Smooth muscle cell (in vitro differentiated cells): ENCODE data around the gene FOXK1. TPM values are rescaled to one million over a fixed set of nuclear protein-coding genes. Genes with fewer than 3 reads are reported as not detected.

Experiments used
- DNase-seq: peaks from one replicate; lab custom pipeline; 2025; ENCODE audit not compliant: unreplicated experiment; lab: John Stamatoyannopoulos, UW
- H2AFZ ChIP-seq: fragments of 200-600 bp; sonication (generic); 2 replicates; pipeline ENCODE4 v1.6.0; 2016; ENCODE audit warnings: antibody characterized with exemption, low read depth, mild to moderate bottlenecking
- H3F3A ChIP-seq: fragments of 200-600 bp; sonication (generic); 2 replicates; pipeline ENCODE4 v1.6.0; 2017; ENCODE audit warnings: antibody characterized with exemption, low read depth
- H3K27ac ChIP-seq: fragments of 200-600 bp; sonication (generic); 2 replicates; pipeline ENCODE4 v1.5.1; 2016; ENCODE audit warnings: low read depth, mild to moderate bottlenecking
- H3K27me3 ChIP-seq: fragments of 200-600 bp; sonication (generic); 2 replicates; pipeline ENCODE4 v1.6.1; 2016; ENCODE audit warnings: low read depth, mild to moderate bottlenecking
- H3K36me3 ChIP-seq: fragments of 200-600 bp; sonication (generic); 2 replicates; pipeline ENCODE4 v1.5.1; 2016; ENCODE audit warnings: low read depth
- H3K4me1 ChIP-seq: fragments of 200-600 bp; sonication (generic); 2 replicates; pipeline ENCODE4 v1.5.1; 2016; ENCODE audit warnings: low read depth
- H3K4me2 ChIP-seq: fragments of 200-600 bp; sonication (generic); 2 replicates; pipeline ENCODE4 v1.6.0; 2016; ENCODE audit warnings: mild to moderate bottlenecking
- H3K4me3 ChIP-seq: fragments of 200-600 bp; sonication (generic); 2 replicates; pipeline ENCODE4 v1.5.1; 2016; ENCODE audit warnings: mild to moderate bottlenecking
- H3K79me2 ChIP-seq: fragments of 200-600 bp; sonication (generic); 2 replicates; pipeline ENCODE4 v1.6.0; 2016; ENCODE audit warnings: low read depth, mild to moderate bottlenecking
- H3K9ac ChIP-seq: fragments of 200-600 bp; sonication (generic); 2 replicates; pipeline ENCODE4 v1.6.0; 2016; ENCODE audit warnings: low read depth
- H3K9me3 ChIP-seq: fragments of 200-600 bp; sonication (generic); replicated peaks from 2 replicates; pipeline ENCODE4 v1.5.1; 2016; ENCODE audit warnings: low read depth
- H4K20me1 ChIP-seq: fragments of 200-600 bp; sonication (generic); 2 replicates; pipeline ENCODE4 v1.6.0; 2016; ENCODE audit warnings: low read depth
- WGBS: methylation state at CpG from one replicate; pipeline ENCODE4 v1.1.7; 2016; ENCODE audit warnings: low lambda C conversion rate; 5-methylcytosine and 5-hydroxymethylcytosine counted together
- polyA plus RNA-seq: library from polyadenylated mRNA; unstranded; fragments of >200 nt; fragmentation: Nextera tagmentation; extraction: Ambion mirVana; gene quantifications from 2 replicates; pipeline ENCODE4 v1.2.1, GENCODE V29; 2016
- total RNA-seq: library from RNA; depleted of rRNA; stranded (reverse); fragments of >200 nt; gene quantifications from 2 replicates; pipeline ENCODE4 v1.2.3, GENCODE V29; 2014
- TF ChIP-seq, protein P1 (sequence below): fragments of 200-600 bp; sonication (generic); IDR thresholded peaks from 2 replicates; pipeline ENCODE4 v1.5.1; 2017; ENCODE audit warnings: borderline replicate concordance, mild to moderate bottlenecking, antibody characterized with exemption; ENCODE audit not compliant: insufficient read depth, poor library complexity, severe bottlenecking

FOXK1 gene
- total and polyA plus RNA-seq, 2 experiments from 2014 or later = 6.0 to 11.6 TPM

DNA sequence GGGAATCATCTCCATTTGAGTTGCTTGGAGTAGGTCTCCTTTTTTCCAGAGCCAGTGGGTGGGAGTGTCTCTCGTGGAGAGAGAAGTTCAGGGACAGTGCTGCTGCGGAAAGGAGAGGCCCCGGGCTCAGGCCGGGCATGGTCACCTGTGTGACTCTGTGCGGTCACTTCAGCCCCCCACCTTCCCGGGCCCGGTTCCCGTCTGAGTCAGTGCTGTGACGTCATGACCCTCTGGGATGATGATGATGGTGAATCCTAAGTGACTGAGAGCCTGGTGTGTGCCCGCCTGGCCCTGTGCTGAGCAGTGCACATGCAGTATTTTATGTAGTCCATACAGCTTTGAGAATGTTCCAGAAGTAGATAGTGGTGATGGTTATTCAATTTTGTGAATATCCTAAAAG is 60.8 kb downstream of the FOXK1 start:
- DNase-seq = no peak
- no peaks in the 10 kb centered on the region for H4K20me1 ChIP-seq
- peaks cover 40% of the 10 kb centered on the region for H3K4me1 ChIP-seq
- no peaks in the 10 kb centered on the region for H3K9me3 ChIP-seq
- H3K9ac ChIP-seq = no peak overlapping the region
- peaks cover 45% of the 10 kb centered on the region for H3K79me2 ChIP-seq
- H3K4me2 ChIP-seq = no peak overlapping the region
- H3F3A ChIP-seq = peaks cover 35% of the 10 kb centered on the region
- no peak overlapping the region for H3K27ac ChIP-seq
- TF ChIP-seq, protein P1, sequence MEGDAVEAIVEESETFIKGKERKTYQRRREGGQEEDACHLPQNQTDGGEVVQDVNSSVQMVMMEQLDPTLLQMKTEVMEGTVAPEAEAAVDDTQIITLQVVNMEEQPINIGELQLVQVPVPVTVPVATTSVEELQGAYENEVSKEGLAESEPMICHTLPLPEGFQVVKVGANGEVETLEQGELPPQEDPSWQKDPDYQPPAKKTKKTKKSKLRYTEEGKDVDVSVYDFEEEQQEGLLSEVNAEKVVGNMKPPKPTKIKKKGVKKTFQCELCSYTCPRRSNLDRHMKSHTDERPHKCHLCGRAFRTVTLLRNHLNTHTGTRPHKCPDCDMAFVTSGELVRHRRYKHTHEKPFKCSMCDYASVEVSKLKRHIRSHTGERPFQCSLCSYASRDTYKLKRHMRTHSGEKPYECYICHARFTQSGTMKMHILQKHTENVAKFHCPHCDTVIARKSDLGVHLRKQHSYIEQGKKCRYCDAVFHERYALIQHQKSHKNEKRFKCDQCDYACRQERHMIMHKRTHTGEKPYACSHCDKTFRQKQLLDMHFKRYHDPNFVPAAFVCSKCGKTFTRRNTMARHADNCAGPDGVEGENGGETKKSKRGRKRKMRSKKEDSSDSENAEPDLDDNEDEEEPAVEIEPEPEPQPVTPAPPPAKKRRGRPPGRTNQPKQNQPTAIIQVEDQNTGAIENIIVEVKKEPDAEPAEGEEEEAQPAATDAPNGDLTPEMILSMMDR = no peak
- no peak overlapping the region for H2AFZ ChIP-seq
- no peak overlapping the region for H3K4me3 ChIP-seq
- H3K36me3 ChIP-seq = no peaks in the 10 kb centered on the region
- H3K27me3 ChIP-seq = no peaks in the 10 kb centered on the region
- 93% methylated on average over 10 of the region's 10 CpGs for WGBS

DNA sequence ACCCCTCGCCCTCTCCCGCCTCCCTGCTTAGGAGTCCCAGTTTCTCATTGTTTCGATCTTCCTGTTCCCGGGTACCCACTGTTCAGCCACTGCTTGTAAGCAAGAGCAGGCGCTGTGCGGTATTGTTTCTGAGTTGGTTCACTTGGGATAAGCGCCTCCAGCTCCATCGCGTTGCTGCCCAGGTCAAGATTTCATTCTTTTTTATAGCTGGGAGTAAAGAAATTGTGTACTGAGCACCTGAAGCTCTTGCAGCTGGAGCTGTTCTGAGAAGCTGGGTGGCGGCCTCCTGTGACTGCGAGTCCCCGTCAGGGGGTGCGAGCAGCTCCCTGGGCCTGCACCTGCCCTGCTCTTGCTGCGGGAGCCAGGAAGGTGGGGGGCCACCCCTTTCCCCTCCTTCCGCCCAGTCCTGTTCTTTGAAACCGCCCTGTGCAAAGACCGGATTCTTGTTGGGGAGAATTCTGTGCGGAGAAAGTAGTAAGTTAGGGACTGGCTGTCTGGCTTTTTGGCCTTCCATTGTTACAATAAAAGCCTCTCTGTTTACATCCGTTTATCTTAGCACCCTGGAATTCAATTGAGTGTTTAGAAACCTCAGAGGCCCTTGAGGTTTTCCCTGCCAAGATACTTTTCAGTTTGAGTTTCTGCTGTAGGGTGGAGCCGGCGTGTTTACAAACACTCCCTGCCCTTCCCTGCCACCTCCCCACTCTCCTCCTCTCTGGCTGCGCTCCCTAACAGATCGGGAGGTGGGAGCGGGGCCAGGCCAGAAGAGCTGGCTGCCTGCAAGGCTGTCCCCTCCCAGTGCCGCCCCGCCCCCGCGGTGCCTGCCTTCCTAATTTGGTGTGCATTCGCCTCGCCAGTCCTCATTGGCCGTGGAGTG is 62.5 kb downstream of the FOXK1 start:
- H3K4me3 ChIP-seq = peak overlapping the region; percentile 51
- no peaks in the 10 kb centered on the region for H3K9me3 ChIP-seq
- no peaks in the 10 kb centered on the region for H3K36me3 ChIP-seq
- TF ChIP-seq, protein P1 = no peak
- peak overlapping the region; percentile 85 for H3K4me2 ChIP-seq
- no peak overlapping the region for H2AFZ ChIP-seq
- peak overlapping the region; percentile 92 for H3K9ac ChIP-seq
- peaks cover 25% of the 10 kb centered on the region for H3K4me1 ChIP-seq
- WGBS = 34% methylated on average over 23 of the region's 31 CpGs
- H4K20me1 ChIP-seq = no peaks in the 10 kb centered on the region
- peaks cover 24% of the 10 kb centered on the region for H3F3A ChIP-seq
- peak overlapping the region; percentile 99 for H3K27ac ChIP-seq
- peak; percentile 95 for DNase-seq
- H3K79me2 ChIP-seq = peaks cover 52% of the 10 kb centered on the region
- H3K27me3 ChIP-seq = no peaks in the 10 kb centered on the region

DNA sequence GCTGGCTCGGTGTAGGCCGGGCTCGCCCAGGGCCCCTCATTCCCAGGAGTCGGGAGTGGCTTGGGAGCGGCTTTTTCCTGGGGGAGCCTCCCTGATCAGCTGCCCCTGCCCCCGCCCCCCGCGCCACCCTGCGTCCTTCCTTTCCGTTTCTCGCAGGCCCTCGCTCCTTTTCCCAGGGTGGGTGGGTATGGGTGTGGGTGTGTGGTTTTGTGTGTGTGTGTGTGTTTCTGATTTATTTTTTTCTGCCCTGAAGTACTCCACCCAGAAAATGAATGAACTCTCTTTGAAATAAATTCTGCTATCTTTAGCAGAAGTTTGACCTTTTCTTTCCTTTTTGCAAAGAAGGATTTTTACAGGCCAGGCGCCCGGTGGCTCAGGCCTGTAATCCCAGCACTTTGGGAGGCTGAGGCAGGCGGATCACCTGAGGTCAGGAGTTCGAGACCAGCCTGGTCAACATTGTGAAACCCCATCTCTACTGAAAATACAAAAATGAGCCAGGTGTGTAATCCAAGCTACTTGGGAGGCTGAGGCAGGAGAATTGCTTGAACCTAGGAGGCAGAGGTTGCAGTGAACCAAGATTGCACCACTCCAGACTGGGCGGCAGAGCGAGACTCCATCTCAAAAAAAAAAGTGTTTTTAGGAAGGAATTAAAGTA is 63.3 kb downstream of the FOXK1 start:
- TF ChIP-seq, protein P1 = no peak

More for the DNA sequence above, 63.3 kb downstream of the FOXK1 start:
- Histone ChIP-seq H3K27ac (peak overlapping the region; percentile 99), H2AFZ (no peak overlapping the region), H3K79me2 (peaks cover 57% of the 10 kb centered on the region), H3K9ac (peak overlapping the region; percentile 92), H3F3A (peaks cover 24% of the 10 kb centered on the region), H3K36me3 (no peaks in the 10 kb centered on the region), H3K4me1 (peaks cover 25% of the 10 kb centered on the region), H3K4me2 (peak overlapping the region; percentile 85), H3K27me3 (no peaks in the 10 kb centered on the region), H4K20me1 (no peaks in the 10 kb centered on the region), H3K4me3 (peak overlapping the region; percentile 51), H3K9me3 (no peaks in the 10 kb centered on the region)
- WGBS = 32% methylated on average over 9 of the region's 18 CpGs
- DNase-seq = no peak
